ENCODE results near the gene ZEB2. TPM values are rescaled to one million over a fixed set of nuclear protein-coding genes. Genes with fewer than 3 reads are reported as not detected.

ZEB2 gene
- total and polyA plus RNA-seq, 2 of the 13 experiments (the other 11 are each of a cell fraction or from before 2014, with no cell fraction given) = 0.07 TPM; not detected in 1

DNA sequence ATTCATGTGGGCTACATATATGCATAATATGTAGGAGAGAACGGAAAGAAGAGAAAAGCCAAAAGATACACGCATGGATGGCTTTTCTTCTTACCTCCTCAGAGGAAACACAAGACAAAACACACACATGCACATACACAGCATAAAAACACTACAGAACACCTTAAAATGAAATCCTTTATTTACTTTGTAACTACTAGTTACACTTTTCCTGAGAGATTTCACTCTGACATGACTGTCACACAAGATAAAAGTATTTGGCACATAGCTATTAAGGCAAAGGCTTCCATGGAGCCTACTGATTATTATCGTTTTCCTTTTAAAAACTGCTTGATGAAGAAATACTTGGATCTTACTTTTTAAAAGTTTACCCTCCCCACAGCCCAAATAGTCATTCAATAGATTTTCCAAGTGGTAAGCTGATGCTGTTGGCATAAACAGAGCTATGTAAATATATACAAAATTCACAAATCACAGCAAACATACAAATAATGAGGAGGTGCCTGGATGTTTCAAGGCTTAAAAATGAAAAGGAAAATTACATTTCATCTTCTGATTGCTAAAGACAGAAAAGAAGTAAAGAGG, 8.6 kb downstream of the ZEB2 start:
- in situ Hi-C loops (cut with HindIII; ENCODE audit: extremely low pct_ligation_motif_present, low pct_unique_long_range_greater_than_20kb) (no loop called here), intact Hi-C loops (cut with micrococcal nuclease; ENCODE audit: unreplicated experiment) (no loop called here)
- H4K20me1 ChIP-seq (ENCODE audit: insufficient read depth, low read length) = no peaks in the 10 kb centered on the region
- H3K79me2 ChIP-seq (ENCODE audit: insufficient read depth, low read length) = no peaks in the 10 kb centered on the region
- peaks cover 4 to 84% of the 10 kb centered on the region in 2 experiments; a peak in 4 of 5 replicates for H3K27me3 ChIP-seq (ENCODE audit: control insufficient read depth in 1 of 2, insufficient read depth in 2 of 2, low read length in 2 of 2)
- no TSS peak for BruUV-seq (replicated peaks)
- DNase-seq (ENCODE audit: low spot score) (no peak), ATAC-seq (no peak), FAIRE-seq (no peak)
- H3K36me3 ChIP-seq (replicated peaks in 1 of 2; ENCODE audit: control insufficient read depth in 1 of 2, insufficient read depth in 2 of 2, low read length in 2 of 2) = no peaks in the 10 kb centered on the region
- no peak overlapping the region for H3K9ac ChIP-seq (ENCODE audit: insufficient read depth, low read depth, low read length)
- ChIA-PET POLR2A (no interaction called here), CTCF (ENCODE audit: low intra/inter-chr PET ratio, low total read pairs) (no interaction called here)
- no peak overlapping the region for H3K4me3 ChIP-seq (replicated peaks in 1 of 3; ENCODE audit: insufficient read depth in 1 of 3, low read depth in 2 of 3, low read length in 3 of 3)
- 4% methylated on average over 3 of the region's 3 CpGs for WGBS (ENCODE audit: low lambda C conversion rate)
- H2AFZ ChIP-seq (ENCODE audit: low read length) = no peak overlapping the region
- TF ChIP-seq ZNF567 (CRISPR knock-in tag; IDR thresholded peaks at IDR 0.05; ENCODE audit: borderline replicate concordance) (no peak), MTF1 (CRISPR knock-in tag; IDR thresholded peaks at IDR 0.05) (no peak), KDM5A (IDR thresholded peaks at IDR 0.05; ENCODE audit: borderline replicate concordance, low read length) (no peak), MZF1 (CRISPR knock-in tag; IDR thresholded peaks at IDR 0.05; ENCODE audit: borderline replicate concordance) (no peak), ZNF33A (CRISPR knock-in tag; IDR thresholded peaks at IDR 0.05; ENCODE audit: borderline replicate concordance) (no peak), KDM2A (CRISPR knock-in tag; IDR thresholded peaks at IDR 0.05; ENCODE audit: borderline replicate concordance, low read depth) (no peak), ZNF780A (CRISPR knock-in tag; IDR thresholded peaks at IDR 0.05) (no peak), RNF2 (conservative IDR thresholded peaks at IDR 0.05; ENCODE audit: low read depth) (no peak), CHD2 (IDR thresholded peaks at IDR 0.05; ENCODE audit: low read depth, low read length) (no peak), AGO1 (IDR thresholded peaks at IDR 0.05; ENCODE audit: low read depth, low read length, poor library complexity, severe bottlenecking) (no peak), TBL1XR1 (IDR thresholded peaks at IDR 0.05; ENCODE audit: borderline replicate concordance, low read length, partially characterized antibody) (no peak), HCFC1 (IDR thresholded peaks at IDR 0.05; ENCODE audit: low read depth, low read length) (no peak), EHMT2 (IDR thresholded peaks at IDR 0.05; ENCODE audit: borderline replicate concordance, low read depth, low read length) (no peak), HES4 (CRISPR knock-in tag; IDR thresholded peaks at IDR 0.05; ENCODE audit: borderline replicate concordance) (no peak), ZNF12 (CRISPR knock-in tag; IDR thresholded peaks at IDR 0.05) (no peak), ZEB1 (IDR thresholded peaks at IDR 0.05; ENCODE audit: insufficient replicate concordance, low read depth) (no peak)
- TF ChIP-seq, protein P1, sequence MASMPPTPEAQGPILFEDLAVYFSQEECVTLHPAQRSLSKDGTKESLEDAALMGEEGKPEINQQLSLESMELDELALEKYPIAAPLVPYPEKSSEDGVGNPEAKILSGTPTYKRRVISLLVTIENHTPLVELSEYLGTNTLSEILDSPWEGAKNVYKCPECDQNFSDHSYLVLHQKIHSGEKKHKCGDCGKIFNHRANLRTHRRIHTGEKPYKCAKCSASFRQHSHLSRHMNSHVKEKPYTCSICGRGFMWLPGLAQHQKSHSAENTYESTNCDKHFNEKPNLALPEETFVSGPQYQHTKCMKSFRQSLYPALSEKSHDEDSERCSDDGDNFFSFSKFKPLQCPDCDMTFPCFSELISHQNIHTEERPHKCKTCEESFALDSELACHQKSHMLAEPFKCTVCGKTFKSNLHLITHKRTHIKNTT (CRISPR knock-in tag; IDR thresholded peaks at IDR 0.05) = no peak
- TF ChIP-seq, protein P2, sequence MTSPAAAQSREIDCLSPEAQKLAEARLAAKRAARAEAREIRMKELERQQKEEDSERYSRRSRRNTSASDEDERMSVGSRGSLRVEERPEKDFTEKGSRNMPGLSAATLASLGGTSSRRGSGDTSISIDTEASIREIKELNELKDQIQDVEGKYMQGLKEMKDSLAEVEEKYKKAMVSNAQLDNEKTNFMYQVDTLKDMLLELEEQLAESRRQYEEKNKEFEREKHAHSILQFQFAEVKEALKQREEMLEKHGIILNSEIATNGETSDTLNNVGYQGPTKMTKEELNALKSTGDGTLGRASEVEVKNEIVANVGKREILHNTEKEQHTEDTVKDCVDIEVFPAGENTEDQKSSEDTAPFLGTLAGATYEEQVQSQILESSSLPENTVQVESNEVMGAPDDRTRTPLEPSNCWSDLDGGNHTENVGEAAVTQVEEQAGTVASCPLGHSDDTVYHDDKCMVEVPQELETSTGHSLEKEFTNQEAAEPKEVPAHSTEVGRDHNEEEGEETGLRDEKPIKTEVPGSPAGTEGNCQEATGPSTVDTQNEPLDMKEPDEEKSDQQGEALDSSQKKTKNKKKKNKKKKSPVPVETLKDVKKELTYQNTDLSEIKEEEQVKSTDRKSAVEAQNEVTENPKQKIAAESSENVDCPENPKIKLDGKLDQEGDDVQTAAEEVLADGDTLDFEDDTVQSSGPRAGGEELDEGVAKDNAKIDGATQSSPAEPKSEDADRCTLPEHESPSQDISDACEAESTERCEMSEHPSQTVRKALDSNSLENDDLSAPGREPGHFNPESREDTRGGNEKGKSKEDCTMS (CRISPR knock-in tag; conservative IDR thresholded peaks at IDR 0.05) = no peak
- TF ChIP-seq, protein P3, sequence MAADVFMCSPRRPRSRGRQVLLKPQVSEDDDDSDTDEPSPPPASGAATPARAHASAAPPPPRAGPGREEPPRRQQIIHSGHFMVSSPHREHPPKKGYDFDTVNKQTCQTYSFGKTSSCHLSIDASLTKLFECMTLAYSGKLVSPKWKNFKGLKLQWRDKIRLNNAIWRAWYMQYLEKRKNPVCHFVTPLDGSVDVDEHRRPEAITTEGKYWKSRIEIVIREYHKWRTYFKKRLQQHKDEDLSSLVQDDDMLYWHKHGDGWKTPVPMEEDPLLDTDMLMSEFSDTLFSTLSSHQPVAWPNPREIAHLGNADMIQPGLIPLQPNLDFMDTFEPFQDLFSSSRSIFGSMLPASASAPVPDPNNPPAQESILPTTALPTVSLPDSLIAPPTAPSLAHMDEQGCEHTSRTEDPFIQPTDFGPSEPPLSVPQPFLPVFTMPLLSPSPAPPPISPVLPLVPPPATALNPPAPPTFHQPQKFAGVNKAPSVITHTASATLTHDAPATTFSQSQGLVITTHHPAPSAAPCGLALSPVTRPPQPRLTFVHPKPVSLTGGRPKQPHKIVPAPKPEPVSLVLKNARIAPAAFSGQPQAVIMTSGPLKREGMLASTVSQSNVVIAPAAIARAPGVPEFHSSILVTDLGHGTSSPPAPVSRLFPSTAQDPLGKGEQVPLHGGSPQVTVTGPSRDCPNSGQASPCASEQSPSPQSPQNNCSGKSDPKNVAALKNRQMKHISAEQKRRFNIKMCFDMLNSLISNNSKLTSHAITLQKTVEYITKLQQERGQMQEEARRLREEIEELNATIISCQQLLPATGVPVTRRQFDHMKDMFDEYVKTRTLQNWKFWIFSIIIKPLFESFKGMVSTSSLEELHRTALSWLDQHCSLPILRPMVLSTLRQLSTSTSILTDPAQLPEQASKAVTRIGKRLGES (CRISPR knock-in tag; IDR thresholded peaks at IDR 0.05; ENCODE audit: borderline replicate concordance) = no peak
- H3K4me1 ChIP-seq (ENCODE audit: insufficient read depth, low read length) = no peaks in the 10 kb centered on the region
- no peaks in the 10 kb centered on the region for H3K9me3 ChIP-seq (ENCODE audit: low read length)
- no peak overlapping the region for H3K4me2 ChIP-seq (ENCODE audit: low read depth, low read length)
- no peak overlapping the region for H3K27ac ChIP-seq (ENCODE audit: extremely low read length, insufficient read depth, low read length)

Measured in HepG2 (cell line).